ENCODE data around the gene ADIG. TPM values are rescaled to one million over a fixed set of nuclear protein-coding genes. Genes with fewer than 3 reads are reported as not detected.

ADIG gene
- total and polyA plus RNA-seq, 2 of the 13 experiments (the other 11 are each of a cell fraction or from before 2014, with no cell fraction given): 0.15 TPM; not detected in 1

GRCh38 chr20:38585404-38586180, 4.6 kb downstream of the ADIG start (continued):
- no peak for TF ChIP-seq ZNF770 (CRISPR knock-in tag; IDR thresholded peaks at IDR 0.05)
- TF ChIP-seq YEATS2 (CRISPR knock-in tag; IDR thresholded peaks at IDR 0.05; ENCODE audit: borderline replicate concordance): peak; percentile 65; the same call in 1 of the 2 replicates
- TF ChIP-seq AHDC1 (CRISPR knock-in tag; IDR thresholded peaks at IDR 0.05; ENCODE audit: borderline replicate concordance): peak; percentile 92
- peak; percentile 91 for TF ChIP-seq CBX1 (IDR thresholded peaks at IDR 0.05; ENCODE audit: low read depth)
- no peak for TF ChIP-seq ZNF143 (CRISPR knock-in tag; IDR thresholded peaks at IDR 0.05)
- no peak for TF ChIP-seq HES4 (CRISPR knock-in tag; IDR thresholded peaks at IDR 0.05; ENCODE audit: borderline replicate concordance)
- TF ChIP-seq ZNF503 (CRISPR knock-in tag; IDR thresholded peaks at IDR 0.05): peak; percentile 57; the same call in 1 of the 2 replicates
- TF ChIP-seq RBFOX2 (IDR thresholded peaks at IDR 0.05; ENCODE audit: low read depth, low read length): peak; percentile 48
- TF ChIP-seq SIX4 (CRISPR knock-in tag; IDR thresholded peaks at IDR 0.05): 0 out of 2 replicates have a peak, but pooled peaks have one; percentile 31
- peak; percentile 91 for TF ChIP-seq MTA1 (CRISPR knock-in tag; IDR thresholded peaks at IDR 0.05; ENCODE audit: borderline replicate concordance)
- TF ChIP-seq JARID2 (CRISPR knock-in tag; IDR thresholded peaks at IDR 0.05; ENCODE audit: insufficient replicate concordance): peak; percentile 66
- TF ChIP-seq ZNF362 (CRISPR knock-in tag; IDR thresholded peaks at IDR 0.05; ENCODE audit: borderline replicate concordance): peak; percentile 64; the same call in 1 of the 2 replicates
- TF ChIP-seq SOX6 (IDR thresholded peaks at IDR 0.05): no peak
- TF ChIP-seq SOX6 (CRISPR knock-in tag; IDR thresholded peaks at IDR 0.05): peak; percentile 99

Data from HepG2 (cell line).